Activated CD4-positive, CD25-positive, alpha-beta regulatory T cell (primary cell): ENCODE results near the gene AJUBA.
A peak's percentile ranks its signal among the peaks of the same experiment; 100 is the strongest.
"Not testable (repeated sequence)": the region's sequence is repeated elsewhere in the genome, so short reads cannot be mapped to it uniquely, and the experiment has no call there.

Experiments used
- DNase-seq, 4 experiments: peaks; one replicate each; lab custom pipeline; 2025; lab: John Stamatoyannopoulos, UW

Gene AJUBA

GRCh38 chr14:22982477-22983245, at the start of gene AJUBA:
AJUBA (minus strand) TSS chr14:22982551; CDS start chr14:22982266, 285 bp downstream.
- DNase-seq: peak; percentile 44 to 62 (median 51)

DNA sequence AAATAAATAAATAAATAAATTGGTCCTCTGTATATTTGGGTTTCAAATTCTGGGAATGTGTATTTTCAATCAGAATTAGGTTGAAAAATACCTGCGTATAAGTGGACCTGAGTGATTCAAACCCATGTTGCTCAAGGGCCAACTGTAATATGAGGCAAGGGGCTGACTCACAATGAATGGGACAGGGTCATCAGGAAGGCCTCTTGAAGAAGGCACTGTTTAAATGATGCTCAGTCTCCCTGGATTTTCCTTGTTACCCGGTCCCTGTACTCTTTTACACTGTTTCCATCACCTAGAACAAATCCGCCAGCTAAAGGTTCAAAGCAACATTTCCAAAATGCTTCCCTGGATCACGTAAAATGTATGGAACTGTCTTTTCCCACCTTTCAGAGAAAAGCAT, 48.6 kb upstream of the AJUBA start:
- no peak for DNase-seq

DNA sequence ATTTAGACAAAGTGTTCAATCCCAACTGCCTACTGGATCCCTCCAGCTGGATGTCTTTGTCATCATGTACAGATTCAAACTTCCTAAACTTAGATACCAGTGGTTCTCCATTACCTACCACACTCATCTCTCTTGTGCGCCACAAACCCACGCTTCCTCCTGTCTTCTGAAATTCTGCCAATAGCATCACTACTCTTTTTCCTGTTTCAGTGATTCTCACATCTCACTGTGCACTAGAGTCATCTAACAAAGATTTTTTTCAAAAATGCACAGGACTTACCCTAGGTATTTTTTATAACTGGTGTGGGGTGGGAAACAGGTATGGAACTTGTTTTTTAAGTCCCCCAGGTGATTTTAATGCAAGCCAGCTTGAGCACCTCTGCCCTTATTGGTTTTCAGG, 46.4 kb upstream of the AJUBA start:
- no peak for DNase-seq

GRCh38 chr14:23025151-23025814, 42.9 kb upstream of the AJUBA start:
- DNase-seq: no peak

DNA sequence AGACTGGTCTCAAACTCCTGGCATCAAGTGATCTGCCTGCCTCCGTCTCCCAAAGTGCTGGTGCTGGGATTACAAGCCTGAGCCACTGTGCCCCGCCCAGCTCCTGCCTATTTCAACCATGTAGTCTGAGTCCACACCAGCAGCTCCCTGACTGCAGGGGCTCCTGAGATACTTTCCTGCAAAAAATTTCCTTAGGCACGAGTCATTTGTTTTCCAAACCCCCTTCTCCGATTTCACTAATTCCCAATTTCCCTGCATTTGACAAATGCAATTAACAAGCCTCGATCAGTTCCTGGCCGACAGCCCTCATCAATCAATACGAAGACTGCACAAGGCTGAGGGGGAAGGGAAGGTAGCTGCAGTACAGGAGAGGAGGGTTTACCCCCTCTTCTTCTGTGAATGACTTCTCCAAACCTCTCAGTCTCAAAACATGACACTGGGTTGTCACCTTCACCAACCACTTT, 42.3 kb upstream of the AJUBA start:
- DNase-seq: no peak

DNA sequence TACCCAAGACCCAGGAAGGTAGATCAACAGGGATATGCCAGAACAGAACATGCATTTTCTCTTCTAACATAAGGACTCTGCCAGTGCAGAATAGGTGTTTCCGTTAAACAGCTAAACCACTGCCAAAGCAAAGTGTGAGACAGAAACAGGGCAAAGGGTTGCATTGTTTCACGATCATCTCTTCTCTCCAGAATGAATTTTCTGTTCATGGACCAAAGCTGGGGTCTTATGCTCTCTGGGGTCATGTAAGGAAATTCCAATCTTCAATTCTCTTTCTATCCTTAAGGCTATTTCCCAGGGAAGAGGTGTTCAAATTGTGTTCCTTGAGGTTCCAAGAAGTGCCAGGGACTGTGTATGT, 41.4 kb upstream of the AJUBA start:
- no peak for DNase-seq

DNA sequence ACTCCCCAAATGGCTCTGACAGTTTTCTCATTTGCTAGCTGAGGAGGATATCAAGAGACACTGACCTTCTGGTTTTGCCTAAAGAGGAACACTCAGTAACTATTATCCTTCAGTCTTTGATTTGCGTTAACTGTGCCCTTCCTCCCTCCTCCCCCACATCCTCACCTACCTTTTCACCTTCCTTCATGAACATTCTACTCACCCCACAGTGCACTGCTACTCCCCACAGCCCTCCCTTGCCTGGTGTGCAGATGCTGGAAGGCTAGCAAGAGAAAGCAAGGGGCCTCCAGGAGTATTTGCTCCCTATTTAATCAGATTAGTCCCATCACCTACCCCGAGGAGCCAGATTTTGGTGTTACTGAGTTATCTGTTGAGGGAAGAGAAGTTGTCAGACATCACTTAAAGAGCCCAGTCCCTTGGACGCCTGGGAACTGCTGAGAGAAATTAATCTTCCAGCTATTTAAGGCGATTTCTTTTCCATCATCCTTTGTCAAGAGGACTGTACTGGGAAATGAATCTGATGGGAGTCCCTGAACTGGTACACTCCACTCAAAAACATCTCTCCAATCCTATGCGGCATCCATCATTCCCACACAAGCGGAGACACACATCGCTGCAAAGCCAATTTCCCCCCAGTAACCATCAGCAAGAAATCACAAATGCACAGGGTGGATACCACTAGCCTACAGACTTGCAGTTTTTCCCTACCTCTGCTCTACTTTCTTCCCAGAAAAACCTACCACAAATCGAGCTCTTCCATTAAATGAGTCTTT, 40.9 kb upstream of the AJUBA start:
- no peak for DNase-seq

DNA sequence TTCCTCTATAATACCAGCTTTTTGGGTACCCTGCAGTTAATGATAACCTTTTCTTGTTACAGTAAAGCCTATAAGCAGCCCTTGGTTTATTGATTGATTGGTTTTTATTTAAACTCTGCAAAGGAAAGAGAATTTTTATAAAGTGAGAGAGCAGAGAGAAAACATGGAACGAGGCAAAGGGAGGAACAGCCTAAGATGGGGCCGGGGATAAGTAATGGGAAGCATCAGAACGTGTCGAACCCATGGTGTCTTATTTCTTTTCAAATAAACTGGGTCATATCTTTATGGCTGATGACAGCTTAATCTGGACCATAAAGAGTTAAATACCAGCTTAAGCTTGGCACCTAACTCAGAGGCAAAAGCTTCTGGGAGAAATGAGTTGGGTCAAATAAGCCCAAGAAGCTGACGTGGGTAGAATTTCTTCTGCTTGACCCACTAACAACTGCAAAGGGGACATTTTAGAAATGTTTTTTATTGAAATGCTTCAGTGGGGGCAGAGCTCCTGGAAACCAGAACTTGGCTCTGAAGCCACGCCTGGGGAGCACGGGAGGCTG, 39.6 kb upstream of the AJUBA start:
- DNase-seq: no peak

DNA sequence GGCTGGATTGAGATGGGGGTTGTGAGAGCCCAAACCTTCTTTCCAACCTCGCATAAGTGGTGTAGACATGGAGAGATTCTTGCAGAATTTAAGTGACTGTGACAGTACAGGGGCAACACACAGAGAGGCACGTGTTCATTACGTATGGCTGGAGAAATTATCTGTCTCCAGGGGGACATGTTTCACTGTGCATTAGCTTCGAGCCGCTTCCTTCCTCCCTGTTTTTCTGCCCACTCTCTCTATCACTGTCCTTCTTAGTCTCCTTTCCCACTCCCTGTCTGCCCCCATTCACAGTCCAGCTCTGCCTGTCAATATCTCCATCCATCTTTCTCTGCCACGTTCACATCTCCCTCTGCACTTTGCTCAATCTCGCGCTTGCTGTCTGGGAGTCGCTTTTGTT, 39.1 kb upstream of the AJUBA start:
- no peak for DNase-seq

DNA sequence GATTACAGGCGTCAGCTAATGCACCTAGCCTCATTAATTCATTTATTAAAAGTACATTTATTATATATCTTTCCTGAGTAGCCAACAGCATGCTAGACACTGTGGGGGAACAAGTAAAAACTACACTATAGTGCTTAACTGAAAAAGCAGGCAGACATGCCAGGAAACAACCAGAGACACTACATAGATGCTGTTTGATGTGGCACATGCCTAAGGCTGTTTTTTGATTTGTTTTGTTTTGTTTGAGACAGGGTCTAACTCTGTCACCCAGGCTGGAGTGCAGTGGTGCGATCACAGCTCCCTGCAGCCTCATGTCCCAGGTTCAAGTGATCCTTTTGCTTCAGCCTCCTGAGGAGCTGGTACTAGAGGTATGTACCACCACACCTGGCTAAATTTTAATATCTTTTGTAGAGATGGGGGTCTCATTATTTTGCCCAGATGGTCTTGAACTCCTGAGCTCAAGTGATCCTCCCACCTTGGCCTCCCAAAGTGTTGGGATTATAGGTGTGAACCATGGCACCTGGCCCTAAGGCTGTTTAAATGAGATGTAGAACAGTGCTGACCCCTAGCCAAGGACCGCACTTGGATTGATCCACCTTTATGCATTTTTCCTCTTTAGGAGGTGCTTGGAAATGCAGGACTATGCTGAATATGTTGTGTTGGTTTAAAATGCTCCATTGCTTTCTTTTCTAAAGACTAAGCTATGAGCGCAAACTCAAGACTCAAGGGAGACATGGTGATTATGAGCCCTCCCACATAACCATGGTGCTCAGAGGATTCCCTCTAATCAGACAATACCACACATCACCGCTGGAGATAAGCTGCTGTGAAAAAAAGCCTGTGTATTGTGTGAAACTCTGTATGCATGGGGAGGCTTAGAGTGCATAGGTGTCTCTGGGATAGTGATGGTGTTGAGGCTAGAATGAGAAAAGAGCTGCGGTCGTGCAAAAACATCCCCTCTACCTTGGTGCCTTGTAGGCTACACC, 38.1 kb upstream of the AJUBA start:
- DNase-seq: no peak

GRCh38 chr14:23018107-23018506, 35.8 kb upstream of the AJUBA start:
- DNase-seq: no peak

DNA sequence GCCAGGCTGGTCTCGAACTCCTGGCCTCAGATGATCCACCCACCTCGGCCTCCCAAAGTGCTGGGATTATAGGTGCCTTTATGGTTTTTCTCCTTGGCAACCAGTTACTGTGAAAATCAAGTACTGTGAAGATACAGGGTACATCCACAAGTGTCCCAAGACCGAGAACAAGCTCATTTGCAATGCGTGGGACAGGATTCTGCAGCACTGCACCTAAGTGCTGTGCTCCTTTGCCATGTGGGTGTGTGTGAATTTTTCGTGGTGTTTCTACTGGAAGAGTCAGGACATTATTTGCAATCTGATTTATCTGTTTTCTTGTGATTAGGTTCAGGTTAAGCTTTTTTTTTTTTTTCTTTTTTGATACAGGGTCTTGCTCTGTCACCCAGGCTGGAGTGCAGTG, 34.7 kb upstream of the AJUBA start:
- no peak for DNase-seq

- no peak for DNase-seq
Observed at GRCh38 chr14:23015618-23016017, 33.3 kb upstream of the AJUBA start.

GRCh38 chr14:23013749-23014054, 31.4 kb upstream of the AJUBA start:
- DNase-seq: not testable (repeated sequence)

DNA sequence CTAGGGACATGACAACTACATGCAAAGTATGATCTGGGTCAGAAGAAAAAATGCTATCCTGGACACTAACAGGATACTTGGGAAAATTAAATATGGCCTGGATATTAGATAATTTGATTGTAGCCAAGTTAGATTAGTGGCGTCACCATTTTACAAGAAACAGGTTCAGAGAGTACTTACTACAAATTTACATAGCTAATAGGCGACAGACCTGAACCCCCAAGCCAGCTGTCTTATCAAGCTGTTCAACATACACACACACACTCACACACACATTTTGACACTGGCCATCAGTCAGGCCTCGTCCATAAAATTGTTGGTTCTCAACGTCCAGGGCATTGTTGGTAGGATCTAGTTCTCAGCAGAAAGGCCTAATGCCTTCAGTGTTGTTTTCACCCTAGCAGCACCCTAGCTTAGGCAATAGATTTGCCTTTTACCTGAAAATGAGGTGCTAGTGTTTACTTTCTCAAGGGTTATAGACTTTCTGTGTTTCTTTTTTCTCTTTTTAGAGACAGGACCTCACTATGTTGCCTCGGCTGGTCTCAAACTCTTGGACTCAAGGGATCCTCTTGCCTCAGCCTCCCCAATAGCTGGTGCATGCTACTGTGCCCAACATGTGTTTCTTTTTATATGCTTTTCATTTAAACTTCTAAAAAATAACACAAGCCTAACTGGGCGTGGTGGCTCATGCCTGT, 30.9 kb upstream of the AJUBA start:
- no peak for DNase-seq

- DNase-seq: peak; percentile 56 to 76 (median 60)
Observed at GRCh38 chr14:23009939-23010726, 27.8 kb upstream of the AJUBA start, which contains the start of gene C14orf93. C14orf93 (minus strand) TSS chr14:23010143; CDS start chr14:22999023, 11,120 bp downstream.

DNA sequence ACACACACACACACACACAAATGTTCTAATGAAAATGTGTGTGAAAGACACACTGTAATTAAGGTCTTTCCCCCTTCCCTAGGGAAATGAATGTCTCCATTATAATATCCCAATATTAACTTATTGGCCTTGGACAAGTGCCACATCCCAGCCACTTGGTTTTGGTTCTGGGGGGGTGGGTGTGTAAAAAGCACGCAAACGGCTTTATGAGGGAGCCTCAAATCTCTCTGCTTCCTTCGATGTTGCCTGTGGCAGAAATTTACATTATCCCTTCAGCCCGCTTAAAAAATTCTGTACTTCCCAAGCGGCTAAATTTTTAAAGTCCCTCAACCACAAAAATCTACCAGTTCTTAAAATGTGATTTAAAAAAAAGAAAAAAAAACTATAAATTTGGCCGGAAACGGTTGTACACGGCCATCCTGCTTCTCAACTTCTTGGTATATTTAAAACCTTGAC, 27.2 kb upstream of the AJUBA start:
- no peak for DNase-seq

GRCh38 chr14:23008831-23009230, 26.5 kb upstream of the AJUBA start:
- DNase-seq: no peak

DNA sequence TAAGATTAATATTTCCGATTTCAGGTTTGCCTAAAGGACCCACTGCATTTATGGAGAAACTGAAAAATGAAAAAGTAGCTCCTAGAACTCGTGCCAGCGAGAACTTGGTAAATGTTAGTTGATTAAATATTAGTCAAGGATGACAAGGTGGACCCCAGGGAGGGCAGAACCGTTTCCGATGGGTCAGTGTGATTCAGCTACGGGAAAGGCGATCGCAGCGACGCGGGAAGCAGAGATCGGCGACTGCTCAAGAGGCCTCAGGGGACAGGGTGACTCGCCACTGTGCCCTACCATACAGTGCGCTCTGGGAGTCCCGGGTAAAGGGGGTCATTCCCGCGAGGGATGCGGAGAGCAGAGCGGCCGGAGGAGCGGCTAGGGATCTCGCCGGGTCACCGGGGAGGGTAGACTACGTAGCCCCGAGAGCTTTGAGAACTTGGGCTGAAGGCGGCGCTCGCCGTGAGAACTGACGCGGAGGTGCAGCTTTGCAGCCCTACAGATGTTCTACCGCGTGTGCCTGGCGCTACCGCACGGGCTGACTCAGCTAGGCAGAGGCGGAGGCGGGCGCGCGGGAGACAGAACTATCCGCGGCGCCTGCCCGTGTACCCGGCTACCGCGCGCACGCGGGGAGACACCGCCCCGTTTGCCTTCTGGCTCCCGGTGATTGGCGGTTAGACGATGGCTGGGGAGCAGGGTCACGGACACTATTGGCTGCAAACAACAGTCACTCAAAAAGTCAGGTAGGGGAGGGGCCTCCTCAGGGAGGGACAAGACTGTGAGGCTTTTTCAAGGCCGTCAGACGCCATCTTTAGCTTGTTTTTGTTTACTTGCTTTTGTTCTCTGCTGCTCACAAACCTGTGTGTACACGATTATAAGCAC, 24.4 kb upstream of the AJUBA start:
- DNase-seq: peak; percentile 84 to 95 (median 92)
